ENCODE measurements around the gene SLC24A3. TPM values are rescaled to one million over a fixed set of nuclear protein-coding genes. Genes with fewer than 3 reads are reported as not detected.

Gene SLC24A3
- total RNA-seq, 2 donors from 2014 or later: 1.4 to 3.7 TPM

DNA sequence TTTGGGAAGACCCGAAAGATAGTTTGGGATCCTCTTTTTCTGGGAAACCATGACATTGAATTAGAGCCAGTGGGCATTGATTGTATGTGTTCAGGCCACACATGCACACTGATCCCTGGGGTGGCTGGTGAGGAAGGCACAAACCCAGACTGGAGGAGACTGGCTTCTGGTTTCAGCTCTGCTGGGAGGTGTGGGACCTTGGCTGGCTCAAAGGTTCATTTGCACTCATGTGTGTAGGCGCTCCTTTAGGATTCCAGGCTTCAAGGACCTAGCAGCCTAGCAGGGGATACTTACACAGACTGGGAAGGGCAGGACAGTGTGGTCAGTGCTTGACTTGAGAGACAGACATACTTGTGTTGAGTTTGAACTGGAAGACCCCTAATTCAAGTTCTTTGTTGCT lies 552.8 kb downstream of the SLC24A3 start:
- Histone ChIP-seq H3K27me3 (no peaks in the 10 kb centered on the region), H3K27ac (no peak overlapping the region), H3K9me3 (no peaks in the 10 kb centered on the region), H3K36me3 (no peaks in the 10 kb centered on the region), H3K4me3 (no peak overlapping the region), H3K4me1 (peaks cover 0 to 26% of the 10 kb centered on the region in 2 donors)
- DNase-seq (ENCODE audit: low spot score): peak; percentile 47
- TF ChIP-seq, protein P1, sequence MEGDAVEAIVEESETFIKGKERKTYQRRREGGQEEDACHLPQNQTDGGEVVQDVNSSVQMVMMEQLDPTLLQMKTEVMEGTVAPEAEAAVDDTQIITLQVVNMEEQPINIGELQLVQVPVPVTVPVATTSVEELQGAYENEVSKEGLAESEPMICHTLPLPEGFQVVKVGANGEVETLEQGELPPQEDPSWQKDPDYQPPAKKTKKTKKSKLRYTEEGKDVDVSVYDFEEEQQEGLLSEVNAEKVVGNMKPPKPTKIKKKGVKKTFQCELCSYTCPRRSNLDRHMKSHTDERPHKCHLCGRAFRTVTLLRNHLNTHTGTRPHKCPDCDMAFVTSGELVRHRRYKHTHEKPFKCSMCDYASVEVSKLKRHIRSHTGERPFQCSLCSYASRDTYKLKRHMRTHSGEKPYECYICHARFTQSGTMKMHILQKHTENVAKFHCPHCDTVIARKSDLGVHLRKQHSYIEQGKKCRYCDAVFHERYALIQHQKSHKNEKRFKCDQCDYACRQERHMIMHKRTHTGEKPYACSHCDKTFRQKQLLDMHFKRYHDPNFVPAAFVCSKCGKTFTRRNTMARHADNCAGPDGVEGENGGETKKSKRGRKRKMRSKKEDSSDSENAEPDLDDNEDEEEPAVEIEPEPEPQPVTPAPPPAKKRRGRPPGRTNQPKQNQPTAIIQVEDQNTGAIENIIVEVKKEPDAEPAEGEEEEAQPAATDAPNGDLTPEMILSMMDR (IDR thresholded peaks at IDR 0.05): no peak

DNA sequence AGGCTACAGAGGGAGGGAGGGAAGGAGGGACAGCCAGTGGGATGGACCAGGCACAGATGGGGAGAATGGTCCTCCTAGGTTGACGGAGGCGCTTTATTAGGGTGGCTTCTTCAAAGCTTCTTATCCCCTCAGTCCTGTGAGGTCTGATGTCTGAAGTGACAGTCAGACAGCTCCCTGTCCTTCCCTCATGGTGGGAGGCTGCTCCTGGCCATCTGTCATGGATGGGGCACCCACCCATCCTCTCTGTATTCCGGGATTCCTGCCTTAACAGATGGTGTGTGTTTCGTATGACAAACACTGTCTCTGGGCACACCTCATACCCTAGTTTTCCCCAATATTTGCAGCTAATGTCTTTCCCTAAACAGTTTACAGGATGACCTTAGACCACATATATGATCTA lies 553.5 kb downstream of the SLC24A3 start:
- no peaks in the 10 kb centered on the region for H3K36me3 ChIP-seq
- TF ChIP-seq, protein P1 (IDR thresholded peaks at IDR 0.05): no peak
- peaks cover 0 to 20% of the 10 kb centered on the region in 2 donors for H3K4me1 ChIP-seq
- H3K4me3 ChIP-seq: no peak overlapping the region
- peak; percentile 28 for DNase-seq (ENCODE audit: low spot score)
- H3K27me3 ChIP-seq: no peaks in the 10 kb centered on the region
- H3K9me3 ChIP-seq: no peaks in the 10 kb centered on the region
- no peak overlapping the region for H3K27ac ChIP-seq

DNA sequence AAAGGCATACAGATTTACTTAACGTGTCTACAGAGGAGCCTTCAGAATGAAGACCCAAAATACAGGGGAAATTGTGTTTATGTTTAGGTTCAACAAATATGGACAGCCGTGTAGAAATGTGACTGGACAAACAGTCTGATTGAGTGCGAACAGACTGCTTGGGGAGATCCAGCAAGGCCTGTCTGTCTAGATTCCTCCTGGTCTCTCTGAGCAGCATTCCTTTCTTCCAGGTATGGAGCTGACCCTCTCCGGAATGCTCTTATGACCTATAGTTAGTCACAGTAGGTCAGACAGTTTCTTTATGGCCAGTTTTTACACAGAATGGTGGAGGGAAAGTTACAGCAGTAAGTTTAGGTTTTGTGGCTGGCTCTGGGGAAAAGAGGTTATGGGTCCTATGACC lies 554.6 kb downstream of the SLC24A3 start:
- H3K4me3 ChIP-seq: no peak overlapping the region
- H3K36me3 ChIP-seq: no peaks in the 10 kb centered on the region
- TF ChIP-seq, protein P1 (IDR thresholded peaks at IDR 0.05): no peak
- H3K27ac ChIP-seq: no peak overlapping the region
- no peaks in the 10 kb centered on the region for H3K27me3 ChIP-seq
- H3K9me3 ChIP-seq: no peaks in the 10 kb centered on the region
- DNase-seq (ENCODE audit: low spot score): peak; percentile 9
- peaks cover 0 to 12% of the 10 kb centered on the region in 2 donors for H3K4me1 ChIP-seq

DNA sequence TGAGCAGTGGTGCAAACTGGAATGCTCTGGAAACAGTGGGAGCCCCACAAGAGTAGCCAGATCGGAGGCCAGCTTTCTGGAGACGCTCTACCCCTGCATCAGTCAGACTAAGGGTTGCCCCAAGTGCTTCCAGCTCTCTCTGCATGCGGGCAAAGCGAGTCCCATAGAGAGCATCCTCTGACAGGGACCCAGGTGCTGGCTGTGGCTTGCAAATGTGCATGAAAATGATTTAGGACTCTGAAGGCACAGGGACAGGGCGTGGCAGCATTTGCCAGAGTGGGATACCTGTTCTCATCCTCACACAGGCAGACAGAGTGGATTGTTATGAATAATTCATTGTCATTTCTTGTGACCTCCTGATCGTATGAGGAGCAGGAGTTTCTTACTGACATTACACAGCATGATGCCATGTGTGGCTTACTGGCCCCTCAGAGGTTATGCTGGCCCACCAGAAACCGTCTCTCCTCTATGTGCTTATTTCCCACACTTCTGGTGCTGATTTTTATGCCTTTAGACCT lies 555.9 kb downstream of the SLC24A3 start:
- H3K27me3 ChIP-seq: no peaks in the 10 kb centered on the region
- no peaks in the 10 kb centered on the region for H3K9me3 ChIP-seq
- DNase-seq (ENCODE audit: low spot score): peak; percentile 44
- no peak overlapping the region for H3K4me3 ChIP-seq
- peaks cover 0 to 17% of the 10 kb centered on the region in 2 donors for H3K4me1 ChIP-seq
- no peak overlapping the region for H3K27ac ChIP-seq
- TF ChIP-seq, protein P1 (IDR thresholded peaks at IDR 0.05): no peak
- H3K36me3 ChIP-seq: no peaks in the 10 kb centered on the region

DNA sequence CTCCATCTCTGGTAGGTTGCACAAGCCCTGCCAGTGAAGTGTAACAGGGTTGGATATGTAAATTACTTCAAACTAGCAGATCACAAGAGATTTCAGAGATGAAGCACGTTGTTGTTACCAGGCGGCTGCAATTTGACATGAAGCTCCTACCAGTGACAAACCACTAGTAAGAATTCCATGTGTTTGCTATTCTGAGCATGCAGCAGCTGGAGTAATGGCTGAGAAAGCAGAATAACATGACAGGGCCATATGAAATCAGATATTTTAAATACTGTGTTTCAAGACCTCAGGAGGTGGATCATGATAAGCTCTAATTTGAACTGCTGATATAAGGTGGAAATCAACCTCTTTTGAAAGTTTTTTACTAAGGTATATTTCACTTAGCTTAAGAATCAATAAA lies 557.1 kb downstream of the SLC24A3 start:
- Histone ChIP-seq H3K36me3 (no peaks in the 10 kb centered on the region), H3K27me3 (no peaks in the 10 kb centered on the region), H3K4me3 (no peak overlapping the region), H3K9me3 (no peaks in the 10 kb centered on the region), H3K27ac (no peak overlapping the region), H3K4me1 (peaks cover 0 to 27% of the 10 kb centered on the region in 2 donors)
- TF ChIP-seq, protein P1 (IDR thresholded peaks at IDR 0.05): no peak
- DNase-seq (ENCODE audit: low spot score): no peak

DNA sequence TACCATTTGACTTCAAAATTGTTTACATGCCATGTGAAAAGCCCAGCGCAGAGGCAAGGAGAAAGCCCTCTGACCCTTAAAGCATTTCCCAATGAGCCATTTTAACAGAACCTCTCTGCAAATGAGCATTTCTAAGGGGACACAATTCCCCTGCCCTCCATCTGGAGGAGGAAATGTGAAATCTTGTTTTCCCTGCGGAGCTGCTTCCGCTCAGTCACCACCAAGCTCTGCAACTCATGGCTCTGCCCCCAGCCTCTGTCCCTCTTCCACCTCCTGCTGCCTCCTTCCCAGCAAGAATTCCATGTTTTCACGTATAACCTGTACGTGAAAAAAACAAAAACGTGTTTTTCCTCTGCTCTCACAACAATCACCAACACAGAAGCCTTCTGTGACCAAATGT lies 557.9 kb downstream of the SLC24A3 start:
- Histone ChIP-seq H3K4me1 (peaks cover 0 to 35% of the 10 kb centered on the region in 2 donors), H3K4me3 (no peak overlapping the region), H3K36me3 (no peaks in the 10 kb centered on the region), H3K27me3 (no peaks in the 10 kb centered on the region), H3K9me3 (no peaks in the 10 kb centered on the region), H3K27ac (no peak overlapping the region)
- no peak for DNase-seq (ENCODE audit: low spot score)
- TF ChIP-seq, protein P1 (IDR thresholded peaks at IDR 0.05): no peak
